Body of pancreas (tissue), 4 donors: ENCODE results near the gene MERTK. TPM values are rescaled to one million over a fixed set of nuclear protein-coding genes. Genes with fewer than 3 reads are reported as not detected.

ENCODE experiments used
- ATAC-seq: fragments of 150-250 bp; one replicate; pipeline ENCODE4 v1.9.1; 2016
- DNase-seq, 4 donors: peaks; one replicate each; pipeline ENCODE4 v3.0.0-alpha.2; 2019
- H3K27ac ChIP-seq, 4 donors: fragments of 200-600 bp; sonication (generic); 1 replicate in 3 of 4; 2 replicates in 1 of 4; pipeline versions ENCODE4 v1.5.1 to v1.6.1; 2016 to 2019; ENCODE audit warnings: mild to moderate bottlenecking in 1 of 4, mixed read lengths in 1 of 4, moderate library complexity in 1 of 4
- H3K27me3 ChIP-seq, 2 donors: fragments of 200-600 bp; sonication (generic); one replicate each; pipeline ENCODE4 v1.6.0; 2016; ENCODE audit warnings: mild to moderate bottlenecking in 1 of 2
- H3K36me3 ChIP-seq, 2 donors: fragments of 200-600 bp; sonication (generic); replicated peaks in 1 of 2; 2 replicates each; pipeline ENCODE4 v1.5.1; 2016; ENCODE audit warnings: low read depth in 2 of 2; ENCODE audit not compliant: insufficient read depth in 1 of 2
- H3K4me1 ChIP-seq: fragments of 200-600 bp; sonication (generic); one replicate; pipeline ENCODE4 v1.6.0; 2016
- H3K4me3 ChIP-seq, 2 donors: fragments of 200-600 bp; sonication (generic); 1 replicate in 1 of 2; 2 replicates in 1 of 2; pipeline ENCODE4 v1.5.1; 2016 to 2019
- H3K9me3 ChIP-seq, 3 donors: fragments of 200-600 bp; sonication (generic); 1 replicate in 2 of 3; 2 replicates in 1 of 3; pipeline ENCODE4 v1.5.1; 2016
- POLR2A ChIP-seq, 3 donors: fragments of 450-650 bp; IDR thresholded peaks; one replicate each; pipeline ENCODE4 v1.6.1; 2016; ENCODE audit warnings: antibody characterized with exemption in 3 of 3, mild to moderate bottlenecking in 2 of 3
- WGBS, 2 donors: methylation state at CpG; one replicate each; pipeline ENCODE4 v1.1.5; 2017; 5-methylcytosine and 5-hydroxymethylcytosine counted together
- intact Hi-C: fragments of 100-400 bp; cut with DNase I; formaldehyde crosslinking; loops from one replicate; pipeline ENCODE4 v1.15.1; 2023
- total RNA-seq, 2 donors: library from RNA; depleted of rRNA; stranded (reverse); fragments of >200 nt; gene quantifications; one replicate each; pipeline ENCODE4 v1.1.0, GENCODE V29; 2016
- TF ChIP-seq, protein P1 (sequence below), 7 experiments: fragments of 450-650 bp in 4 of 7; fragments of 200-600 bp in 3 of 7; sonication (generic) in 3 of 7; IDR thresholded peaks; one replicate each; pipeline ENCODE4 v1.5.1; 2016 to 2019; ENCODE audit warnings: antibody characterized with exemption in 7 of 7

Gene MERTK
- total RNA-seq, 2 donors from 2014 or later, result 7.9 to 9.6 TPM

GRCh38 chr2:111981666-111982065 lies 83.3 kb downstream of the MERTK start:
- Histone ChIP-seq H3K27ac (no peak overlapping the region), H3K27me3 (no peaks in the 10 kb centered on the region), H3K9me3 (no peaks in the 10 kb centered on the region), H3K4me1 (no peaks in the 10 kb centered on the region), H3K36me3 (no peaks in the 10 kb centered on the region), H3K4me3 (no peak overlapping the region)
- intact Hi-C loops, result no loop called here
- DNase-seq (no peak), ATAC-seq (no peak)
- 93 to 96% methylated on average over 2 of the region's 2 CpGs for WGBS, 2 donors
- no peak for TF ChIP-seq POLR2A (IDR thresholded peaks at IDR 0.05)
- TF ChIP-seq, protein P1, sequence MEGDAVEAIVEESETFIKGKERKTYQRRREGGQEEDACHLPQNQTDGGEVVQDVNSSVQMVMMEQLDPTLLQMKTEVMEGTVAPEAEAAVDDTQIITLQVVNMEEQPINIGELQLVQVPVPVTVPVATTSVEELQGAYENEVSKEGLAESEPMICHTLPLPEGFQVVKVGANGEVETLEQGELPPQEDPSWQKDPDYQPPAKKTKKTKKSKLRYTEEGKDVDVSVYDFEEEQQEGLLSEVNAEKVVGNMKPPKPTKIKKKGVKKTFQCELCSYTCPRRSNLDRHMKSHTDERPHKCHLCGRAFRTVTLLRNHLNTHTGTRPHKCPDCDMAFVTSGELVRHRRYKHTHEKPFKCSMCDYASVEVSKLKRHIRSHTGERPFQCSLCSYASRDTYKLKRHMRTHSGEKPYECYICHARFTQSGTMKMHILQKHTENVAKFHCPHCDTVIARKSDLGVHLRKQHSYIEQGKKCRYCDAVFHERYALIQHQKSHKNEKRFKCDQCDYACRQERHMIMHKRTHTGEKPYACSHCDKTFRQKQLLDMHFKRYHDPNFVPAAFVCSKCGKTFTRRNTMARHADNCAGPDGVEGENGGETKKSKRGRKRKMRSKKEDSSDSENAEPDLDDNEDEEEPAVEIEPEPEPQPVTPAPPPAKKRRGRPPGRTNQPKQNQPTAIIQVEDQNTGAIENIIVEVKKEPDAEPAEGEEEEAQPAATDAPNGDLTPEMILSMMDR (IDR thresholded peaks at IDR 0.05), result no peak

- no peaks in the 10 kb centered on the region for H3K27me3 ChIP-seq
- WGBS, 2 donors, result 90 to 96% methylated on average over 5 of the region's 5 CpGs
- ATAC-seq, result no peak
- no peaks in the 10 kb centered on the region for H3K9me3 ChIP-seq
- DNase-seq, result no peak
- no peak overlapping the region for H3K27ac ChIP-seq
- H3K36me3 ChIP-seq, result no peaks in the 10 kb centered on the region
- TF ChIP-seq, protein P1 (IDR thresholded peaks at IDR 0.05), result no peak
- TF ChIP-seq POLR2A (IDR thresholded peaks at IDR 0.05), result no peak
- H3K4me1 ChIP-seq, result no peaks in the 10 kb centered on the region
- intact Hi-C loops, result no loop called here
- no peak overlapping the region for H3K4me3 ChIP-seq
Observed at GRCh38 chr2:111982822-111983221, 84.4 kb downstream of the MERTK start.

DNA sequence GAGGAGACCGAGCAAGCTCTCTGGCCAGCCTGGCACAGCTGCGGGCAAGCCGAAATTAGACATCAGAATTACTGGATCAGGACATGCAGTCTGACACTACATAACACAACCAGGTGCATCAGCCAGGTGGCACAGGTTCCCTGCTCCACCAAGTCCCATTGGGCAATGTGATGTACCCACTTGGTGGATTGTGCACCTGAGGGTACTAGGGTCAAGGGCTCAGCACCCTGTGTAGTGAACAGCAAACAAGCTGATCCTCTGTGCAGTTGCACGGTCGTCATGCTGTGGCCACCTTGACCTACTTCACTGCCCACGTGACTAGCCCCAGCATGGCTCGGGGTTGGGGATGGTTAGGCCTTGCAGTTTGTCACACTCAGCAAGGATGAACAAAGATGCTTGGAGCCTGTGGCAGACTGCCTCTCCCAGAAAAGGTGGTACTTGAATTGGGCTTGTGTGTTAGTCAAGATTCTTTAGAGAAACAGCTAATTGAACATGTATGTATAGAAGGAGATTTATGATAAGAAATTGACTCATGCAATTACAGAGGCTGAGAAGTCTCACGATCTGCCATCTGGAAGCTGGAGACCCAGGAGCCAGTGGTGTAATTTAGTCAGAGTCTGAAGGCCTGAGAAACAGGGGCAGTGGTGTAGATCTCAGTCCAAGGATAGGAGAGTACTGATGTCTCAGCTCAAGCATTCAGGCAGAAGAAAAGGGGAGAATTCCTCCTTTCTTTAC lies 85.2 kb downstream of the MERTK start:
- WGBS, 2 donors, result 61 to 63% methylated on average over 5 to 8 of the region's 8 CpGs
- intact Hi-C loops, result no loop called here

DNA sequence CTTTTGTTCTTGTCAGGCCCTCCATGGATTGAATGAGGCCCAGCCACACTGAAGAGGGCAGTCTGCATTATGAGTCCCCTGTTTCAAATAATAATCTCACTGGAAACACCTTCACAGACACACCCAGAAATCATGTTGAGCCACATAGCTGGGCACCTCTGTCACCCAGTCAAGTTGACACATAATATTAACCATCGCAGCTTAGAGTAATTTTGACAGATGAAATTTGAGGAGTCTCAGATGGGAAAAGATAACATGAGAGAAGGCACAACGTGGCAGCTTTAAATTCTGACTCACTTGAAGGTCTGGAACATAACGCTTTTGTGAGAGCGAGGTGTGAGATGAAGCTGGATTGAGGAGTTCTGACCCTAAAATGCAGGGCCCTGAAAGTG lies 85.8 kb downstream of the MERTK start:
- no peak overlapping the region for H3K27ac ChIP-seq
- H3K27me3 ChIP-seq, result no peaks in the 10 kb centered on the region
- ATAC-seq (no peak), DNase-seq (no peak)
- 84 to 91% methylated on average over 4 of the region's 4 CpGs for WGBS, 2 donors
- no peaks in the 10 kb centered on the region for H3K36me3 ChIP-seq
- intact Hi-C loops, result no loop called here
- no peaks in the 10 kb centered on the region for H3K4me1 ChIP-seq
- TF ChIP-seq, protein P1 (IDR thresholded peaks at IDR 0.05), result no peak
- TF ChIP-seq POLR2A (IDR thresholded peaks at IDR 0.05), result no peak
- H3K9me3 ChIP-seq, result no peaks in the 10 kb centered on the region
- H3K4me3 ChIP-seq, result no peak overlapping the region

More for the DNA sequence above, 85.2 kb downstream of the MERTK start:
- DNase-seq (no peak), ATAC-seq (no peak)
- H3K9me3 ChIP-seq, result no peaks in the 10 kb centered on the region
- H3K4me3 ChIP-seq, result no peak overlapping the region
- no peaks in the 10 kb centered on the region for H3K27me3 ChIP-seq
- no peaks in the 10 kb centered on the region for H3K4me1 ChIP-seq
- no peaks in the 10 kb centered on the region for H3K36me3 ChIP-seq
- H3K27ac ChIP-seq, result no peak overlapping the region
- TF ChIP-seq POLR2A (IDR thresholded peaks at IDR 0.05), result no peak
- TF ChIP-seq, protein P1 (IDR thresholded peaks at IDR 0.05), result no peak

GRCh38 chr2:111985514-111985913 lies 87.1 kb downstream of the MERTK start:
- Histone ChIP-seq H3K4me1 (no peaks in the 10 kb centered on the region), H3K36me3 (no peaks in the 10 kb centered on the region), H3K9me3 (no peaks in the 10 kb centered on the region), H3K27me3 (no peaks in the 10 kb centered on the region), H3K4me3 (no peak overlapping the region), H3K27ac (no peak overlapping the region)
- DNase-seq (no peak), ATAC-seq (no peak)
- TF ChIP-seq POLR2A (IDR thresholded peaks at IDR 0.05), result no peak
- TF ChIP-seq, protein P1 (IDR thresholded peaks at IDR 0.05), result no peak
- intact Hi-C loops, result no loop called here
- WGBS, 2 donors, result 83 to 89% methylated on average over 4 of the region's 4 CpGs
